Activated CD4-positive, alpha-beta T cell treated with anti-CD3 and anti-CD28 coated beads for 1 hour (primary cell): Measurements from ENCODE around the gene AMFR.
"Not testable (repeated sequence)": the region's sequence is repeated elsewhere in the genome, so short reads cannot be mapped to it uniquely, and the experiment has no call there.

Experiments used
- DNase-seq: peaks from one replicate; pipeline ENCODE4 v3.0.0-alpha.2; 2020

The AMFR gene

DNA sequence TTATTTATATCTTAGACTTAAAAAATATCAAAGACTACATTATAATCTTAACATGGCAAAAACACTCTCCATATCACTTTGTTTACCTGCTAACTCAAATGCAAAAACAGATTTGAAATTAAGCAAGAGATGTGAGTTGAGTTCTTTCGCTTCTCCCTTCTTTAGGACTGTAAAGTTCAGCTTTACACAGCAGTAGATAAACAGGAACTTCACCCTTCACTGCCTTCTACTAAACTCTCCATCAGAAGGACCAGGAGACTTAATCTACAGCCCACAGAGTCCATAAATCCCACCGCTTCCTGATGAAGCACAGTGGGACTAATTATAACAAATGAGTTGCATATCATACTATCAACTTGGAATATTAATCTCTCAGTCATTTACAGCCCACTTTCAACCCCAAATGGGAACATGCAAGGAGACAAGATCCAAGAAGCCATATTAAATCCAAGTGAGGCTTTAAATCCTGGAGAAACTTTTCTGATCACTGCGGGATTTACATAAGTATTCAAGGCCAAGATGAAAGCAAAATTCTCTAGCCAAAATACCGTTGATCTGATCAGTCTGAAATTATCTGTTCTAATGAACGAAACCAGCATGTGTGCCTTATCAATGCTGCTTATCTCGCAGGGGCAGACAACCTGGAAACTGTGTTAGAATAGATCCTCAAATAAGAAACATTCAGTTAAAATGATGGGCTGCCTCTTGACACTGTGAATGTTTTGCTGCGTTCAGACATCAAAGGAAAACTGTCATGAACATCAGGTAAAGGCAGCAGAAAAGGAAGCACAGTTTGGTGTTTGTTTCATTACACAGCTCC is 1.6 kb downstream of the AMFR start:
- no peak for DNase-seq

DNA sequence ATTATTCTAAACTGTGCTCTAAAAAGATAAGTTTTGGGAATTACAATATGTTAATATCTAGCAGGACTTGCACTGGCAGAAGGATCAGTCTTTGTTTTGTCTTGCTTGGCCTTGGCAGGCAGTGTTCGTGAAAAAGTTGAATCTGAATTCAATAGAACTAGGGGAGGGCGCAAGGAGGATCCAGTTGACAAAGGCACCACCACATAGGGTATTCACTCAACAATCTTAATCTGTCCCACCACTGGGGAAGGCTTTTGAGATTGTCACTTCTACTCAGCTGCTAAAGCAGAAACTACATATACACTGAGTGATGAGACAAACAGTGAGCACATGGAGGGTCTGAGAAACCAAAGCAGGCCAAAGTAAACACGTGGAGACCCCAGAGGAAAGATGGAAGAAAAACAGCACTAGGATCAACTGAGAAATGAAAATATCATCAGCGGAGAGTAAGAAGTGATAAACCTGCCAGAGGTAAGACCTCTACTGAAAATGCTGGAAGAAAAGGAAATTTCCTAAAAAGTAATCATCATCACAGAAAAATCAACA is 2.4 kb downstream of the AMFR start:
- no peak for DNase-seq

DNA sequence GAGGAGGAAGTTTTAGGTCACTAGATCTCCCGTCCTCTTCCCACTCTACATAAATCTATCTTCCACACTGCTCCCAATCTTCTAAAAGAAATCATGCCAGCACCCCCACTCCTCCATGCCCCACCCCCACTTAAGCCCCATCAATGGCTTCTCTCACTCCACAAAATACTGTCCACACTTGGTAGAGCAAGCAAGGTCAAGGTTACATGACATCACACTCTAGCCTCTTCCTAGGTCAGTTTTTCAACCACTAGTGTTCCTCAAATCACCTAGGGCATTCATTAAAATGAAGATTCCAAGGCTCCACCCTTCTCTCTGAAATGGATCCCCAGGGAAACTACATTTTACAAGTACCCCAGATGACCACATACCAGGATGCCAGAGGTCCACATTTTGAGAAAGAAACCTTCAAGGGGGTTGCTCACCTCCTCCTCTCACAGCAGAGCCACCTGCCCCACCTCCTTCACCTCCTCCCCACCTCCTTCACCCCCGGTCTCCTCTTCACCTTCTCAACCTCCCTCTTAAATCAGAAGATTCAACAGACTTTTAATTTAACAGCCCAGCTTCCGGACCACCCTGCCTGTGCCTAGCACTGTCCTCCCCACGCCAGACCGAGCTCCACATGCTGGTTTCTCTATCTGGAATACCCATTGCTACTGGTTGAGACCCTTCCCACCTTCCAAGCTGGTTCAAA is 3.2 kb downstream of the AMFR start:
- no peak for DNase-seq

DNA sequence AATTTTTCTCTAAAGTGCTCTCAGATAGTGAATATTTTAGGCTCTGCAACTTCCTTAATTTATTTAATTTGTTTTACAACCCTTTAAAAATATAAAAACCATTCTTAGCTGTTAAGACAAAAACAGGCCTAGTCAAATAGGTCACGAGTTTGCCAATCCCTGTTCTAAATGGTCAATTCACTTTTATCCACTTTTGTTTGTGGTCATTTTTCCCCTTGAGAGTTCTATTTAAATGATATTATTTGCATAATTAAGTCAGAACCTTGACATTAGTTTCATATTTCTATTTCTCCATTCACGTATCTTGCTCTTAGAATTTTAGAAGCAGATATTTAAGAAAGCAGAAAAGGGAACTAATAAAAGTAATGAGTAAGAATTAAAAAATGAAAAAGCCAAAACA is 4.0 kb downstream of the AMFR start:
- no peak for DNase-seq

DNA sequence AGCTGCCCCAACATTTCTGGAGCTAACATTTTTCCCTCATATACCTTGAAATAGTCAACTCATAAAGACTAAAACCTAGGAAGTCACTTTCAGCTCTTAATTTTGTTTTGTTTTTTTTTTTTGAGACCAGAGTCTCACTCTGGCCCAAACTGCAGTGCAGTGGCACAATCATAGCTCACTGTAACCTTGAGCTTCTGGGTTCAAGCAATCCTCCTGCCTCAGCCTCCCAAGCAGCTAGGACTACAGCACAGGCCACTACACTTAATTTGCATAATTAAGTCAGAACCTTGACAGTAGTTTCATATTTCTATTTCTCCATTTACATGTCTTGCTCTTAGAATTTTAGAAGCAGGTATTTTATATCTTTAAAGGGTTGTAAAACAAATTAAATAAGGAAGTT is 4.7 kb downstream of the AMFR start:
- no peak for DNase-seq

DNA sequence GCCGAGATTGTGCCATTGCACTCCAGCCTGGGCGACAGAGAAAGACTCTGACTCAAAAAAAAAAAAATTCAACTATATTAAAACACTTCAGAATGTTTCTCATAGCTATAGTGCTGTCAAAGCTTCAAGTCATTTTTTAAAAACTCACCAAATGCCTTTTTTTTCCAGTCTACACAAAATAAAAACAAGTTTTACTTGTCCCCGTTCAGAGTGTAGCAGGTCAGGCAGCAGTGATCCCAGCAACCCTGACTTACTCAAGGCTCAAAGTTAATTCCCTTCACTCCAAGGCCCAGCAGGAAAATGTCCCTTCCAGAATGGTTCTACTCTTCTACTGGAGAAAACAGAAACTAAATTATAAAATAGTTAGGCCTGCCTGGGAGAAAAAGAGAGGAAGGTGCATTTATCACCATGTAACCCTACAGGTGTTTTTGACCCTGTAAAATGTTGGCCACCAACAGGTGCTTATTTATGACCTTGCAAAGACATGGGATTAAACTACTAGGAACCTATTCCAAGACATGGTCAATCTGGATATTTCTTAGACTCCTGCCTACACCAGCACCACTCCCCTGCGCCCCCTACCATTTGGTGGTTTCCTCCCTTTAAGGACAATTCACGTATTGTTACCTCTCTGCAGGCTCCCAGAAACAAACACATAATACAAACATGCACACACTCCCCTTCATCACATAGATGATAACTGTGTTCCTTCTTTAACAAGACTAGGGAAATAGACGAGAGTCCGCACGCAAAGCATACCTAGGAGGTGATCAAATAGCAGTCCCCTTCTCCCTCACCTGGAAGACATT is 5.4 kb downstream of the AMFR start:
- no peak for DNase-seq

DNA sequence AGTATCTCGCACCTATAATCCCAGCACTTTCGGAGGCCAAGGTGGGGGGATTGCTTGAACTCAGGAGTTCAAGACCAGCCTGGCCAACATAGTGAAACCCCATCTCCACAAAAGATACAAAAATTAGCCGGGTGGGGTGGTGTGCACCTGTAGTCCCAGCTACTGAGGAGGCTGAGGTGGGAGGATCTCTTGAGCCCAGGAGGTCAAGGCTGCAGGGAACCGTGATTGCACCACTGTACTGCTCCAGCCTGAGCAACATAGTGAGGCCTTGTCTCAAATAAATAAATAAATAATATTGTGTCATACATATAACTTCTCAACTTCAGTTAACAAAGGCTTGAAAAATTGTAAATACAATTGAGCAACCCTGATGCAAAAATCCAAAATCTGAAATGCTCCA is 8.2 kb downstream of the AMFR start:
- no peak for DNase-seq

DNA sequence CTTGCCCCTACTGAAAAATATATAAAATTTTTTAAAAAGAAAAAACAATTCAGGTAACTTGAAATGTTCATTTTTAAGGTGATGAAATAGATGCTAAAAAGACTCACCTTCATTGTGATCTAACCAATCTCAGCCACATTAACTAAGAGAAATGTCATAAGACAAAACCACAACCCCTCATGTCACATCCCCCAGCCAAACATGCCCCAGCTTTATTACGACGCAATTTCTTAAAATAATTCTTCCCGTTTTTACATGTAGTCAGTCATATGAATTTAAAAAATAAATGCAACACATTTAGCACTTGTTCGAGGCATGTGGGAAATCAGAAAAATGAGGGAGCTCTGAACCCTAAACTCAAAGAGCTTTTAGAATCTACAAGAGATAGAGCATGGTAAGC is 9.5 kb downstream of the AMFR start:
- no peak for DNase-seq

DNA sequence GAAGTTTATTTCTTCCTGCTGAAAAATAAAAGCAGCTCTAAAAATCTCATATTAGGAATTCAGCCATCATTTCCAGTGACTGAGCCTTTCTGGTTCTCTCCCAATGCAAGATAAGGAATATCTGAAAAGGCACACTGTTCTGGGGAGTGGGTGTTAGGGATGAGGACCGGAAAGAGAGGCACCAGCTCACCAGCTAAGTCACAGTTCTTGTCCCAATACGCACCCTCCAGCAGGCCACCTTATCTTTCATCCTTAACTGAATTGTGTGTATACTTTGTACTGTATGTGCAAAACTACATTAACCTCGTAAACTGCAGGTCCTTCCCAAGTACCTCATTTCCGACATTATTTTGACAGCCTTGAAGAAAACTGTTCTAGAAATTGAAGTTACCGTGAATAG is 11.0 kb downstream of the AMFR start:
- no peak for DNase-seq

DNA sequence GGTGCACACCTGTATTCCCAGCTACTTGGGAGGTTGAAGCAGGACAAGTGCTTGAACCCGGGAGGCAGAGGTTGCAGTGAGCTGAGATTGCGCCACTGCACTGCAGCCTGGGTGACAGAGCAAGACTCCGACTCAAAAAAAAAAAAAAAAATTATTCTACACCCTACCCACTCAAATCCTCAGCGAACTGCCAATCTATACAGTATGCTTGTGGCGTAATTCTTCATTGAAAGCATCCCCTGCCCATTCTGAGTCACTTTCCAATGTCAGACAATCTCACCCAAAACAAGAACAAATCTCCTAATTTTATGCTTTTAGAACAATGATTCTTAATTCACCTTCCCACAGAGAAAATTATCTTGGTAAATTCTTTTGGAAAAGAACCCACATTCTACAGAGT is 12.0 kb downstream of the AMFR start:
- no peak for DNase-seq

DNA sequence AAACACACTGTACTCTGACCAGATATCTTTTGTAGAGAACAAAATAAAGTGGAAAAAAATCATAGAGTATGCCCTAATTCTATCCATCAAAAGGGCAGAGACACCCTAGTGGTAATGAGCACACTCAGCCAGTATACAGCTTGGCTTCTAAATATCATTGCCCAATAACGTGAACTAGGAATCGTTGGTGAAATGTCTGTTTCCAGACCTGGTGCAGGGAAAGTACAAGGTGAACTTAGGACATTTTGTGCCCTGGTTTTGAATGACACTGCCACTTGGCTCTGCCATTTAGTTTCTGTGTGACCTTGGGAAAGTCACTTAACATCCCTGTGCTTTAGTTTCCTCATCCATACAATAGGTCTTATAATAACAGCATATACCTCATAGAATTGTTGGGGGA is 13.7 kb downstream of the AMFR start:
- DNase-seq: no peak

DNA sequence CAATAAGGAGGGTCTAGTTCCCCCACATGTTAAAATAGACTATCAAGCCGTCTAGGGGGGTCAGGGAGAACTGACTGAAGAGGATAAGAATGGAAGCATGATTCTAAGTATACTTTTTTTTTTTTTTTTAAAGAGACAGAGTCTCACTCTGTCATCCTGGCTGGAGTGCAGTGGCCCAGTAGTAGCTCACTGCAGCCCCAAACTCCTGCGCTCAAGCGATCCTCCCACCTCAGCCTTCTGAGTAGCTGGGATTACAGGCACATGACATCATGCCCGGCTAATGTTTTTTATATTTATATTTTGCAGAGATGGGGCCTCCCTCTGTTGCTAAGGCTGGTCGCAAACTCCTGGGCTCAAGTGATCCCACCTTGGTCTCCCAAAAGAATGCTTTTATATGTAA is 14.2 kb downstream of the AMFR start:
- no peak for DNase-seq

DNA sequence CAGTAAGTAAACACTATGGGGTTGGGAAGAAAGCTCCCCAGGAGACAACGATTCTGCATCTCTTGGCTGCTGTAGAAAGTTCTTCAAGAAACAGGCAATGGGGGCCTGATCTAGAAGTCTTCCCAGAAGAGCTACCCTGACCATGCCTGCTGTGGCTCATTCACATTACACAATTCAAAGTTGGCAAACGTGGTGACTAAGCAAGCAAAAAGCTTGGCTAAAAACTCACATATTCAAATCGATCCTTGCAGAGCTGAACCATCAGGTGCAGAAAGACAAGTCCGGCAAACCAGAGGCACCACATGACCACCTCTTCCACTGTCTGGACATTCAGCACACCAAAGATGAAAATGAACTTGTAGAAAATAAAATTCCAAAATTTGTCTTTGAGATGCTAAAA is 16.1 kb downstream of the AMFR start:
- no peak for DNase-seq

DNA sequence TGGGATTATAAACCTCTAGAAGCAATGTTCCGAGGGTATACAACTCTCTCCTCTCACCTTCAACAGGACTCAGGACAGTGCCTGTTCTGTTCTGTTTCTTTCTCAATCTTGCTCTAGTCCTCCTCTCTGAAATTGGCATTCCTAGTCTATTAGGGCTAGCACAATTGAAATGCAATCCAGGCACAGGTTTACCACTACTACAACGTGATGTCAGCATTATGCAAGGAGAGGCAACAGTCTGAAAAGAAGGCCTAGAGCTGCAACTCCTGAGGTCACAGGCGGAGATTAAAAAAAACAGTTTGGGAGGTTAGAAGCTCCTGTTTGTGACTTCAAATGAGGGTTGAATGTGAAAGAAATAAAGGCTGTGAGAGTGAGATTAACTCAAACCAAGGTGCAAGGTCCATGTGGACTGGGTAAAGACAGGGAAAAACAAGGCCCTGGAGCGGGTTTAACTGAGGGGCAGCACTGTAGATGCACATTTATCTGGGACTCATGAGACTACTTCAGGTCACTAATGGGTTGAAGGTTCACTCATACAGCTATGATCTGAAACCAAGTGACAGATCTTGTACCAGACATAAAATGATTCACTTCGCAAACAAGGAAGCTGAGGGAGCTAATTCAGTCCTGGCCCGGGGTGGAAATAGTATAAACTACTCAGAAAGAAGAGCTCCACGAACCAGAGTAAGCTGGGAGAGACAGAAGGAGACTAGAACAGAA is 16.8 kb downstream of the AMFR start:
- no peak for DNase-seq

DNA sequence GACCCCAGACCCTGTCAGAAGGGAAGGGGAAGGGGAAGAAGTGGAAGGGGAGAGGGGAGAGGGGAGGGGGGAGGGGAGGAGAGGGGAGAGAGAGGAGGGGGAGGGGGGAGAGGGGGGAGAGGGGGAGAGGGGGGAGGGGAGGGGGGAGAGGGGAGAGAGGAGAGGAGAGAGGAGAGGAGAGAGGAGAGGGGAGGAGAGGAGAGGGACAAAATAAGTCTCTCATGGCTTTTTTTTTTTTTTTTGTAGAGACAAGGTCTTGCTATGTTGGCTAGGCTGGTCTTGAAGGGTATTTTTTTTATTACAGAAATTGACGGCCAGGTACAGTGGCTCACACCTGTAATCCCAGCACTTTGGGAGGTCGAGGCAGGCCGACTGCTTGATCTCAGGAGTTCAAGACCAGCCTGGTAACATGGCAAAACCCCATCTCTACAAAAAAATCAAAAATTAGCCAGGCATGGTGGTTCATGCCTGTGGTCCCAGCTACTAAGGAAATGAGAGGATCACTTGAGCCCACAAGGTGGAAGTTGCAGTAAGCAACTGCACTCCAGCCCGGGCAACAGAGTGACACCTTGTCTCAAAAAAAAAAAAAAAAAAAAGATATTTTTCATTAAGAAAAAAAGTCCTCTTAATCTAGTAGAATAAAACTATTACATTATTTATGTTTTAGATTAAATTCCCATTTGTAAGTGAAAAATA is 19.2 kb downstream of the AMFR start:
- DNase-seq: no peak

DNA sequence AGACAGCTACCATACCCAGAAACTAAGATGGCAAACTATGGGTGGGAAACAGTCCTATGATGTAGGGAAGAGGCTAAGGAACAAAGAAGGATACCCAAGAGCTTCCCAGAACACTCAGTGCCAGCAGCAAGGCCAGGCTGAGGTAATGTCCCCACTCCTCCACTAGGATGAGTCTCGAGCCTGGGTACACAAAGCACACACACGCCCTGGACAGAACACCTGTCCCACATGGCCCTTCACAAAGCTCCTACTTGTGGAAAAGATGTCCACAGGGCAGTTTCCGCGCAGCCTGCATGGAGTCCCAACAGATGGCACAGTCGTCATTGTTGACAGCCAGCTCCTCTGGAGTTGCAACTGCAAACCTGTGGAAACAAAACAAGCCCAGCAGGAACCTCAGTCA is 23.9 kb downstream of the AMFR start:
- no peak for DNase-seq

DNA sequence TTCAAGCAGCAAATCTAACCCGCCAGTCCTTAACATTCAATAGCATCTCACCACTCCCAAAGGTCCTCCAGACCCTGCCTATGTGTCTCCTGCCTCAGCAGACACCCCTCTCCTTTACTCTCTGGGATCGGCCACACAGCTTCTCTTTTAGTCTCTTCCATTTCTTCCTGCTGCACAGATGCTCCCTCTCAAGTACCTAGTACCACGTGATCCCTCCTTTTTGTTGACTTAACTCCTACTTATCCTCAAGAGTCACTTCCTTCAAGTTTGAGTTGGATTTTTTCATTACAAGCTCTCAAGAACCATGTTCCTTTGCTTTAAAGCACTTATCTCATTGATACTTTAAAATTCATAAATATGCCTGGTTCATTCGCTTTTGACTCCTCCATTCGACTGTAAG is 24.9 kb downstream of the AMFR start:
- no peak for DNase-seq

DNA sequence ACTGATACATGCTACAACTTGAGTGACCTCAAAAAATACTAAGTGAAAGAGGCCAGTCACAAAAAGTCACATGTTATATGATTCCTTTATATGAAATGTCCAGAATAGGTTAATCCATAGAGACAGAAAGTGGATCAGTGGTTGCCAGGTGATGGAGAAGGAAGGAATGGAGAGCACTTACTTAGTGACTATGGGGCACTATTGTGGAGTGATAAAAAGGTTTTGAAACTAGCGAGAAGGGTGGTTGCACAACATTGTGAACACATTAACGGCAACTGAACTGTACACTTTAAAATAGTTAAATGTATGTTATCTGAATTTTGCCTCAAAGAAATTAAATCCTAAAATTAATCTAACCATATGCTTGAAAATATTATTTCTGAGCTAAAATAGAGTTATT is 25.9 kb downstream of the AMFR start:
- DNase-seq: no peak

DNA sequence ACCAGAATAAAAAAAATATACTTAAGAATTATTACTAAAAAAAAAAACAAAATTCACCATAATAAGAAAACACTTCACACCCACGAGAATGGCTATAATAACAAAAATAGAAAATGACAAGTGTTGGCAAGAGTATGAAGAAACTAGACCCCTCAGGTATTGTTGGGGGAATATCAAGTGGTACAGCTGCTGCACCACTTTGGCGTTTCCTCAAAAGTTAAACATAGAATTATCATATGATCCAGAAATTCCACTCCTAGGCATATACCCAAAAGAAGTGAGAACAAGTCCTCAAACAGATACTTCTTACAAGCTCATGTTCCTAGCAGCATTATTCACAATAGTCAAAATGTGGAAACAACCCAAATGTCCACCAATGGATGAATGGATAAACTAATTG is 26.3 kb downstream of the AMFR start:
- no peak for DNase-seq

DNA sequence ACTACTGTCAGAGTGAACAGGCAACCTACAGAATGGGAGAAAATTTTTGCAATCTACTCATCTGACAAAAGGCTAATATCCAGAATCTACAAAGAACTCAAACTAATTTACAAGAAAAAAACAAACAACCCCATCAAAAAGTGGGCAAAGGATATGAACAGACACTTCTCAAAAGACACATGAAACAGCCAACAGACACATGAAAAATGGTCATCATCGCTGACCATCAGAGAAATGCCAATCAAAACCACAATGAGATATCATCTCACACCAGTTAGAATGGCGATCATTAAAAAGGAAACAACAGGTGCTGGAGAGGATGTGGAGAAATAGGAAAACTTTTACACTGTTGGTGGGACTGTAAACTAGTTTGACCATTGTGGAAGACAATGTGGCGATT is 28.6 kb downstream of the AMFR start:
- DNase-seq: not testable (repeated sequence)

DNA sequence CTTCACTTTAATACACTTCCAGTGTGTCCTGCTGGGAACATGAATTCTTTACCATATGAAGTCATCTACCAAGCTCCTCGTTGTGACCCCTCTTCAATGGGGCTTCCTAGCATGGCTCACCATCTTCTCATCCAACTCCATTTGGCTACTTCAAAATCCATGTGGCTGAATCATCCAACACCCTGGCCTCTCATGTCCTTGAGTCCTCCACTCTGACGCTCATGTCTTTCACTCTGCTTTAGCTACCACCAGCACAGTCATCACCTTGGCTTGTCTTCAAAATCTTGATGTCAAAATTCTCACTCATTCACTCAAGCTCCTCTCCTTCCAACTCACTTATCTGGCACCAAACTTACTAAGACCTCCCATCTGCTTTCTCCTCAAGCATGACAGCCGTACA is 35.8 kb downstream of the AMFR start:
- no peak for DNase-seq

DNA sequence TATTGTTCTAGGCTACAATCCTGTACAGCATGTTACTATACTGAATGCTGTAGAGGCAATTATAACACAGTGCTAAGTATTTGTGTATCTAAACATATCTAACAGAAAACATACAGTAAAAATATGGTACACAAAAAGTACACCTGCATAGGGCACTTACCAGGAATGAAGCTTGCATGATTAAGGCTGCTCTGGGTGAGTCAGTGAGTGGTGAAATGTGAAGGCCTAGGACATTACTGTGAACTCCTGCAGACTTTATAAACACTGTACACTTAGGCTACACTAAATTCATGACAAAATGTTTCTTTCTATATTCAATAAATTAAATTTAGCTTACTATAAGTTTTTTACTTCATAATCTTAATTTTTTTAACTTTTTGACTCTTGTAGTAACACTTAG is 37.1 kb downstream of the AMFR start:
- DNase-seq: no peak
